Measurements from ENCODE around the gene EID2.

- TF ChIP-seq, protein P1, sequence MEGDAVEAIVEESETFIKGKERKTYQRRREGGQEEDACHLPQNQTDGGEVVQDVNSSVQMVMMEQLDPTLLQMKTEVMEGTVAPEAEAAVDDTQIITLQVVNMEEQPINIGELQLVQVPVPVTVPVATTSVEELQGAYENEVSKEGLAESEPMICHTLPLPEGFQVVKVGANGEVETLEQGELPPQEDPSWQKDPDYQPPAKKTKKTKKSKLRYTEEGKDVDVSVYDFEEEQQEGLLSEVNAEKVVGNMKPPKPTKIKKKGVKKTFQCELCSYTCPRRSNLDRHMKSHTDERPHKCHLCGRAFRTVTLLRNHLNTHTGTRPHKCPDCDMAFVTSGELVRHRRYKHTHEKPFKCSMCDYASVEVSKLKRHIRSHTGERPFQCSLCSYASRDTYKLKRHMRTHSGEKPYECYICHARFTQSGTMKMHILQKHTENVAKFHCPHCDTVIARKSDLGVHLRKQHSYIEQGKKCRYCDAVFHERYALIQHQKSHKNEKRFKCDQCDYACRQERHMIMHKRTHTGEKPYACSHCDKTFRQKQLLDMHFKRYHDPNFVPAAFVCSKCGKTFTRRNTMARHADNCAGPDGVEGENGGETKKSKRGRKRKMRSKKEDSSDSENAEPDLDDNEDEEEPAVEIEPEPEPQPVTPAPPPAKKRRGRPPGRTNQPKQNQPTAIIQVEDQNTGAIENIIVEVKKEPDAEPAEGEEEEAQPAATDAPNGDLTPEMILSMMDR (conservative IDR thresholded peaks at IDR 0.05 in 1 of 2, IDR thresholded peaks at IDR 0.05 in 1 of 2; ENCODE audit: extremely low read depth in 1 of 2, insufficient read depth in 1 of 2, low read depth in 1 of 2, low read length in 2 of 2): no peak
- no peak for TF ChIP-seq EZH2 (IDR thresholded peaks at IDR 0.05; ENCODE audit: borderline replicate concordance, low read length)
Observed at GRCh38 chr19:39494661-39495060, 45.3 kb downstream of the EID2 start.
